Measurements from ENCODE around the gene RAB11B.

DNA sequence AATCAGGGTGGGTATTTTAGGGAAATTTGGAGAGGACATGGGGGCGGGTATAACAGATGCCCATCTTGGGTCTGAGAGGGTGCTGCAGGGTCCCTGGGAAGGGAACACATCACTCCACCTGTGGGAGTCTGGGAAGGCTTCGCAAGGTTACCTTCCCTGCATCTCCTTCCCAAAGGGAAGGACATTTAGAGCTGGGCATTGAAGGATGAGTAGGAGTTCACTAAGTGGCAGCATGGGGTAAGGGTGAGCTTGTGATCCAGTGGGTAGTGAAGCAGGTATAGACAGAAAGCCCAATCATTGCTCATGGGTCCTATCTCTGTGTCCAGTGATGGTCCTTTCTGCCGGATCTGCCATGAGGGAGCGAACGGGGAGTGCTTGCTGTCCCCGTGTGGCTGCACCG, 36.1 kb downstream of the RAB11B start:
- TF ChIP-seq EGR1 (IDR thresholded peaks at IDR 0.05; ENCODE audit: low read depth) (no peak), CTCF (IDR thresholded peaks at IDR 0.05 in 2 of 3, conservative IDR thresholded peaks at IDR 0.05 in 1 of 3; ENCODE audit: borderline replicate concordance in 1 of 3, insufficient read depth in 1 of 3, low read depth in 2 of 3, low read length in 2 of 3) (no peak), MAX (IDR thresholded peaks at IDR 0.05) (no peak), POLR2AphosphoS5 (IDR thresholded peaks at IDR 0.05; ENCODE audit: low read depth, low read length) (no peak), POLR2A (IDR thresholded peaks at IDR 0.05; ENCODE audit: borderline replicate concordance, extremely low read depth, insufficient read depth, insufficient read length) (no peak), TCF7L2 (IDR thresholded peaks at IDR 0.05; ENCODE audit: borderline replicate concordance, extremely low read depth, insufficient read depth, insufficient read length) (no peak), EZH2 (IDR thresholded peaks at IDR 0.05) (no peak), JUND (IDR thresholded peaks at IDR 0.05) (no peak), SP1 (IDR thresholded peaks at IDR 0.05; ENCODE audit: low read depth) (no peak), EZH2phosphoT487 (IDR thresholded peaks at IDR 0.05; ENCODE audit: borderline replicate concordance) (no peak), YY1 (IDR thresholded peaks at IDR 0.05; ENCODE audit: extremely low read depth, insufficient replicate concordance, low read depth, low read length) (no peak)
- TF ChIP-seq, protein P1, sequence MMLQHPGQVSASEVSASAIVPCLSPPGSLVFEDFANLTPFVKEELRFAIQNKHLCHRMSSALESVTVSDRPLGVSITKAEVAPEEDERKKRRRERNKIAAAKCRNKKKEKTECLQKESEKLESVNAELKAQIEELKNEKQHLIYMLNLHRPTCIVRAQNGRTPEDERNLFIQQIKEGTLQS (IDR thresholded peaks at IDR 0.05) = no peak
- TF ChIP-seq, protein P2, sequence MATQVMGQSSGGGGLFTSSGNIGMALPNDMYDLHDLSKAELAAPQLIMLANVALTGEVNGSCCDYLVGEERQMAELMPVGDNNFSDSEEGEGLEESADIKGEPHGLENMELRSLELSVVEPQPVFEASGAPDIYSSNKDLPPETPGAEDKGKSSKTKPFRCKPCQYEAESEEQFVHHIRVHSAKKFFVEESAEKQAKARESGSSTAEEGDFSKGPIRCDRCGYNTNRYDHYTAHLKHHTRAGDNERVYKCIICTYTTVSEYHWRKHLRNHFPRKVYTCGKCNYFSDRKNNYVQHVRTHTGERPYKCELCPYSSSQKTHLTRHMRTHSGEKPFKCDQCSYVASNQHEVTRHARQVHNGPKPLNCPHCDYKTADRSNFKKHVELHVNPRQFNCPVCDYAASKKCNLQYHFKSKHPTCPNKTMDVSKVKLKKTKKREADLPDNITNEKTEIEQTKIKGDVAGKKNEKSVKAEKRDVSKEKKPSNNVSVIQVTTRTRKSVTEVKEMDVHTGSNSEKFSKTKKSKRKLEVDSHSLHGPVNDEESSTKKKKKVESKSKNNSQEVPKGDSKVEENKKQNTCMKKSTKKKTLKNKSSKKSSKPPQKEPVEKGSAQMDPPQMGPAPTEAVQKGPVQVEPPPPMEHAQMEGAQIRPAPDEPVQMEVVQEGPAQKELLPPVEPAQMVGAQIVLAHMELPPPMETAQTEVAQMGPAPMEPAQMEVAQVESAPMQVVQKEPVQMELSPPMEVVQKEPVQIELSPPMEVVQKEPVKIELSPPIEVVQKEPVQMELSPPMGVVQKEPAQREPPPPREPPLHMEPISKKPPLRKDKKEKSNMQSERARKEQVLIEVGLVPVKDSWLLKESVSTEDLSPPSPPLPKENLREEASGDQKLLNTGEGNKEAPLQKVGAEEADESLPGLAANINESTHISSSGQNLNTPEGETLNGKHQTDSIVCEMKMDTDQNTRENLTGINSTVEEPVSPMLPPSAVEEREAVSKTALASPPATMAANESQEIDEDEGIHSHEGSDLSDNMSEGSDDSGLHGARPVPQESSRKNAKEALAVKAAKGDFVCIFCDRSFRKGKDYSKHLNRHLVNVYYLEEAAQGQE (IDR thresholded peaks at IDR 0.05; ENCODE audit: low read depth) = no peak
